HepG2 (cell line): ENCODE results near the gene PBX1. TPM values are rescaled to one million over a fixed set of nuclear protein-coding genes. Genes with fewer than 3 reads are reported as not detected.

Source experiments
- E2F2 ChIP-seq: sonication (generic); formaldehyde crosslinking; IDR thresholded peaks from 2 replicates; pipeline ENCODE4 v1.4.0; 2020; ENCODE audit warnings: missing genetic modification reagents, borderline replicate concordance
- MZF1 ChIP-seq: sonication (generic); formaldehyde crosslinking; IDR thresholded peaks from 2 replicates; pipeline ENCODE4 v1.8.1; 2023; ENCODE audit warnings: mild to moderate bottlenecking, missing genetic modification reagents, borderline replicate concordance
- SMAD3 ChIP-seq: sonication (generic); formaldehyde crosslinking; IDR thresholded peaks from 2 replicates; pipeline ENCODE4 v1.4.0; 2020; ENCODE audit warnings: missing genetic modification reagents
- SNAPC4 ChIP-seq: sonication (generic); formaldehyde crosslinking; IDR thresholded peaks from 2 replicates; pipeline ENCODE4 v1.4.0; 2020; ENCODE audit warnings: mild to moderate bottlenecking, missing genetic modification reagents
- ZNF552 ChIP-seq: sonication (generic); formaldehyde crosslinking; IDR thresholded peaks from 2 replicates; pipeline ENCODE4 v1.9.0; 2022; ENCODE audit warnings: missing genetic modification reagents, mild to moderate bottlenecking, borderline replicate concordance
- ZNF616 ChIP-seq: sonication (generic); formaldehyde crosslinking; IDR thresholded peaks from 2 replicates; pipeline ENCODE4 v1.5.0; 2020; ENCODE audit warnings: low read depth, mild to moderate bottlenecking, missing genetic modification reagents
- ZNF652 ChIP-seq: IDR thresholded peaks from 2 replicates; pipeline ENCODE4 v1.6.1; 2016; ENCODE audit warnings: low read depth, borderline replicate concordance
- ZNF83 ChIP-seq: sonication (generic); formaldehyde crosslinking; IDR thresholded peaks from 2 replicates; pipeline ENCODE4 v1.4.0; 2020; ENCODE audit warnings: missing genetic modification reagents, mild to moderate bottlenecking, borderline replicate concordance
- polyA plus RNA-seq, 8 experiments: library from polyadenylated mRNA; depleted of rRNA in 3 of 8; stranded (reverse) in 7 of 8; unstranded in 1 of 8; fragments of >200 nt; fragmentation: Illumina TruSeq in 4 of 8; extraction: Trizol in 4 of 8; gene quantifications; 2 replicates each; pipeline versions ENCODE4 v1.2.1 to v1.2.3, GENCODE V29; 2011 to 2016; ENCODE audit warnings: low read depth in 4 of 8, missing spikeins in 1 of 8, mixed read lengths in 1 of 8; ENCODE audit not compliant: insufficient read depth in 1 of 8
- total RNA-seq, 5 experiments: library from RNA; depleted of rRNA; stranded (reverse); fragments of >200 nt; fragmentation: Illumina TruSeq; extraction: Trizol; gene quantifications; 2 replicates each; pipeline ENCODE4 v1.2.3, GENCODE V29; 2016; ENCODE audit warnings: low read depth in 1 of 5

PBX1 gene
- total and polyA plus RNA-seq, 2 of the 13 experiments (the other 11 are each of a cell fraction or from before 2014, with no cell fraction given): 0.24 TPM; not detected in 1

GRCh38 chr1:164796916-164797315 lies 237.9 kb downstream of the PBX1 start (continued):
- no peak for TF ChIP-seq E2F2 (CRISPR knock-in tag)
- no peak for TF ChIP-seq SNAPC4 (CRISPR knock-in tag)
- TF ChIP-seq ZNF552 (CRISPR knock-in tag): no peak
- TF ChIP-seq ZNF616 (CRISPR knock-in tag): no peak
- no peak for TF ChIP-seq SMAD3 (CRISPR knock-in tag)
- TF ChIP-seq MZF1 (CRISPR knock-in tag): no peak
- TF ChIP-seq ZNF652 (CRISPR knock-in tag): no peak
- no peak for TF ChIP-seq ZNF83
